OCI-M1 (cell line): Measurements from ENCODE around the gene ZIC5.

Source experiments
- DNase-seq: peaks from one replicate; lab custom pipeline; 2025; lab: John Stamatoyannopoulos, UW

Gene ZIC5

GRCh38 chr13:99987154-99988019, 15.8 kb upstream of the ZIC5 start:
- DNase-seq: peak; percentile 15

GRCh38 chr13:99986741-99987140, 15.2 kb upstream of the ZIC5 start:
- DNase-seq: no peak

DNA sequence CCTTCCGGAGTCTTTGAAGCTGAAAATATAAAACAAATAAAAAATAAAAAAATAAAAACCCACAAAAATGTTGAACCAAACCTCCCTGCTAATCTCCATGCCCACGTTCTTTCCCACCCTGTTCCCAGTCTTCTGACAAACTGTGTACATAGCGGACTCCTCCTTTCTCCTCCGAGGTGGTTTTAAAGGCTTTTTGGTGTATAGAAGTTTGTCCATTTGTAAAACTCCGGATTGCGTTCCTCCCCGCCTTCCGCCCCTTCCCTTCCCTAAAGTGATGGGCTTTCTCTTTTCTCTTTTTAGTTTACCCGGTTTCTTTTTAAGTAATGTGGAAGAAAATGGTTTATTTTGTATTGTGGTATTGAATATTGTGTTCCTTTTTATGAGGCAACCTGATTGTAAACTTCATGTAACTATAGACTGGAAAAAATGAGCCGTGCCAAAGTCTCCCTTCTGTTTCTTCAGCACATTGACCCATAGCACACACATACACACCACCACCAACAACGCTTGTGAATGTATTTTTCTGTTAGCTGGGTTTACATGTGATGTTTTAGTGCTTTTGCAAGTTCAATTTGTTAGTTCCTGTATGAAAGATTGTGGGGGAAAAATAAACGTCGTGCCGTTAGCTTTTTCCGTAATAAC, 14.4 kb upstream of the ZIC5 start:
- DNase-seq: peak; percentile 15

DNA sequence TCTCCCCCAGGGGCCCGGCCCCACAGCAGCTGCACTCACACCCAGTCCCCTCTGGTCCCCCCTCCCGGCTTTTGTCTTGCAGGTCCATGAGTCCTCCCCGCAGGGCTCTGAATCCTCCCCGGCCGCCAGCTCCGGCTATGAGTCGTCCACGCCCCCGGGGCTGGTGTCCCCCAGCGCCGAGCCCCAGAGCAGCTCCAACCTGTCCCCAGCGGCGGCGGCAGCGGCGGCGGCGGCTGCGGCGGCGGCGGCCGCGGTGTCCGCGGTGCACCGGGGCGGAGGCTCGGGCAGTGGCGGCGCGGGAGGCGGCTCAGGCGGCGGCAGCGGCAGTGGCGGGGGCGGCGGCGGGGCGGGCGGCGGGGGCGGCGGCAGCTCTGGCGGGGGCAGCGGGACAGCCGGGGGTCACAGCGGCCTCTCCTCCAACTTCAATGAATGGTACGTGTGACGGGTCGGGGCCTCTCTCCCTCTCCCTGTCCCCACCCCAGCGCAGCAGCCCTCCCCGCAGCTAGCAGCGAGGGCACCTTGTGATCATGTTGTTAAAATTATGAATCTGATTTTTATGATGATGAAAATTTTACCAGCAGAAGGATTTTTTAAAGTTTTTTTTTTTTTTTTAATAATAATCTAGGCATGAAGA, 13.8 kb upstream of the ZIC5 start:
- no peak for DNase-seq

DNA sequence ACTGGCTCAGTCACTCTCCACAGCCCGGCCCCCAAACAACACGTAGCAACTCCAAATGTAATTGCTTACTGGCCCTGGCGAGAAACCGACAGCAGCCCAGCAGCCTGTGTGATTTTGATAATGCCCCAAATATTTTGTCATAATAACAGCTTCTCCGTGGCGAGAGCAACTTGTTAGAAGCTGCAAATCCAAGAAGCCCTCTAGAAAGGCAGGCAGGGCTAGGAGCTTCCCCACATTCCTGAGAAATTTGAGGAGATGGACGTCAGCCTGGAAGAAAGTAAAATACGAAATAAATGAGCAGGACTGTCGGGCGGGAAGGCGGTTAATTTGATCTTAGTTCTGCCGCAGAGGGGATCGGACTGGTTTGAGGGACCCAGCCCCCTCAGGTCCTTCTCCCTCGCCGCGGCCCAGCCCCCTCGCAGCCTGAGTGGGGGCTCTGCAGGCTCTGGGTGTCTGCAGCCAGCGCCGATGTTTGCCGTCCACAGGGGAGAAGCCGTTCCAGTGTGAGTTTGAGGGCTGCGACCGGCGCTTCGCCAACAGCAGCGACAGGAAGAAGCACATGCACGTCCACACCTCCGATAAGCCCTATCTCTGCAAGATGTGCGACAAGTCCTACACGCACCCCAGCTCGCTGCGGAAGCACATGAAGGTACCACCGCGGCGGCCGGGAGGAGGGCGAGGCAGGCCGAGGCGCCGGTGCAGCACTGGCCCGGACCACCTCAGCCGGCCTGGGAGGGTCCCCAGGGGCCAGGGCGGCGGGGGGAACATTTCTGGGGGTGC, 13.1 kb upstream of the ZIC5 start:
- no peak for DNase-seq

DNA sequence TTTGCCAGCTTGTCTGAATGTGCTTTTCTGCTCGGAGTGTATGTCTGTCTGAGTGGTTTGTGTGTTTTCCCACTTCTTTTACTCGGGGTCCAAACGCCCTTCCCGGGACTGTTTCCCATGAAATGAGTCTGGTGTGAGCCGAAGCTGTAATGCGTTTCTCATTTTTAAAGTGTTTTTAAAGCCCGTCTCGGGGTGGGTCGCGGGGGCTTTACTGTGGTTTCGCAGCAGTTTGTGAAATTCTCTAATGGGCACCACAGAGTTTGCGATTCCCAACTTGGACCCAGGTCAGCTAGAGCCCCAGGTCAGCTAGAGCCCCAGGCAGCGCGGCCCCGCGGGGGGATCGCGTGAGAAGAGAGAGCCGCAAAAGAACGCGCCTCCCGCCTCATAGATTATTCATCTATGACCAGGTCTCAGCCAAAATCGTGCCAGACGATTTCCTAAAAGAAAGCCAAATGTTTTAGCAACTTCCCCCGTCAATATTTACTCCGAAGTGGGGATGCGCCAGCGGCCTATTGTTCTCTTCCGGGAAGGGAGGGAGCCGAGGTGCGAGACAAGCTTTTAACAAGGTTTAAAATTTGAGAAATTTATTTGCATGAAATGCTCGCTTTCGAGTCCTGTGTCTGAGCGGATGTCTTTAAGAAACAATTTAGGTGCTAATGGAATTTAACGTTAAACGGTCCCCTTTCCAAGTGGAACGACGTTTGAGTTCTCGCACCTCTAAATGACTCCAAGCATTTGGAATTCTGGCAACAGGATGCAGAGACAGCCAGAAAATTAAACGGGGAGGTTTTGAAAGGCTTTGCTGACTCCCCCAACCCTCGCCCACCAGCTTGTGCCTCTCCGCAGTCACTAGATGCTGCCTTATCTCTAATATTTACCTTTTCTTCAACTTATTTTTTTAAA, 12.2 kb upstream of the ZIC5 start:
- peak; percentile 20 for DNase-seq

DNA sequence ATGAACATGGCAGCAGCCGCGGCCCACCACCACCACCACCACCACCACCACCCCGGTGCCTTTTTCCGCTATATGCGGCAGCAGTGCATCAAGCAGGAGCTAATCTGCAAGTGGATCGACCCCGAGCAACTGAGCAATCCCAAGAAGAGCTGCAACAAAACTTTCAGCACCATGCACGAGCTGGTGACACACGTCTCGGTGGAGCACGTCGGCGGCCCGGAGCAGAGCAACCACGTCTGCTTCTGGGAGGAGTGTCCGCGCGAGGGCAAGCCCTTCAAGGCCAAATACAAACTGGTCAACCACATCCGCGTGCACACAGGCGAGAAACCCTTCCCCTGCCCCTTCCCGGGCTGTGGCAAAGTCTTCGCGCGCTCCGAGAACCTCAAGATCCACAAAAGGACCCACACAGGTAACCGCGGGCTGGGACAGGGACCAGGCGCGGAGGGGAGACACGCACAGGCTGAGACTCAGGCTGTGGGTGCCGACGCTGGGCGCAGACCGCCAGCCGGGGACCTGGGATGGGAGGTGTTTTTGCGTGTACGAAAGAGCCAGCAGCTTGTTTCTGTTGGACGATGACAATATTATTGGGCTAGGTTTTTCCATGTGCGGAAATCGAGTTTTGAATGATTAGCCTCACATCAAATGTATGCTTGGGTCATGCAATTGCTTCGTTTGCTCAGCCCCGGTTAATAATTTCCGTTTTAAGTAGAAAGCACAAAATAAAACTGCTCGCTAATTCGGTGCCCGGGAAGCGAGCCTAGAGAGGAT, 11.3 kb upstream of the ZIC5 start:
- DNase-seq: no peak

DNA sequence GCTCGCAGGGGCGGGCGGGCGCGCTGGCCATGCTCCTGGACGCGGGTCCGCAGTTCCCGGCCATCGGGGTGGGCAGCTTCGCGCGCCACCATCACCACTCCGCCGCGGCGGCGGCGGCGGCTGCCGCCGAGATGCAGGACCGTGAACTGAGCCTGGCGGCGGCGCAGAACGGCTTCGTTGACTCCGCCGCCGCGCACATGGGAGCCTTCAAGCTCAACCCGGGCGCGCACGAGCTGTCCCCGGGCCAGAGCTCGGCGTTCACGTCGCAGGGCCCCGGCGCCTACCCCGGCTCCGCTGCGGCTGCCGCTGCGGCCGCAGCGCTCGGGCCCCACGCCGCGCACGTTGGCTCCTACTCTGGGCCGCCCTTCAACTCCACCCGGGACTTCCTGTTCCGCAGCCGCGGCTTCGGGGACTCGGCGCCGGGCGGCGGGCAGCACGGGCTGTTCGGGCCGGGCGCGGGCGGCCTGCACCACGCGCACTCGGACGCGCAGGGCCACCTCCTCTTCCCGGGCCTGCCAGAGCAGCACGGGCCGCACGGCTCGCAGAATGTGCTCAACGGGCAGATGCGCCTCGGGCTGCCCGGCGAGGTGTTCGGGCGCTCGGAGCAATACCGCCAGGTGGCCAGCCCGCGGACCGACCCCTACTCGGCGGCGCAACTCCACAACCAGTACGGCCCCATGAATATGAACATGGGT, 10.6 kb upstream of the ZIC5 start:
- DNase-seq: no peak

DNA sequence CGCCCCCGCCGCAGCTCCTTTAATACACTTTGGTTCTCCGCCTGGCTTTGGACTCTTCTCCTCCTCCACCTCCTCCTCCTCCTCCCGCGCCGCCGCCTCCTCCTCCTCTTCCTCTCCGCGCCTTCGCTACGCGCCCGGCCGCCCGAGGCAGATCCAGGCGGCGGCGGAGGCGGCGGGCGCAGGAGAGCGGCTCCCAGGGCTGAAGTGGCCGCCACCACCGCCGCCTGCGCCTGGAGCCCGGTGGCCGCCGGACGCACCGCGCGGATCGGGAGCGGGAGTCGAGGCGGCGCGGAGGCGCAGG, 10.1 kb upstream of the ZIC5 start, which contains the start of gene ZIC2:
ZIC2 (plus strand) TSS at position 50 of the 301 bp plus-strand sequence. CDS start 281 bp downstream, outside the sequence.
- DNase-seq: no peak

DNA sequence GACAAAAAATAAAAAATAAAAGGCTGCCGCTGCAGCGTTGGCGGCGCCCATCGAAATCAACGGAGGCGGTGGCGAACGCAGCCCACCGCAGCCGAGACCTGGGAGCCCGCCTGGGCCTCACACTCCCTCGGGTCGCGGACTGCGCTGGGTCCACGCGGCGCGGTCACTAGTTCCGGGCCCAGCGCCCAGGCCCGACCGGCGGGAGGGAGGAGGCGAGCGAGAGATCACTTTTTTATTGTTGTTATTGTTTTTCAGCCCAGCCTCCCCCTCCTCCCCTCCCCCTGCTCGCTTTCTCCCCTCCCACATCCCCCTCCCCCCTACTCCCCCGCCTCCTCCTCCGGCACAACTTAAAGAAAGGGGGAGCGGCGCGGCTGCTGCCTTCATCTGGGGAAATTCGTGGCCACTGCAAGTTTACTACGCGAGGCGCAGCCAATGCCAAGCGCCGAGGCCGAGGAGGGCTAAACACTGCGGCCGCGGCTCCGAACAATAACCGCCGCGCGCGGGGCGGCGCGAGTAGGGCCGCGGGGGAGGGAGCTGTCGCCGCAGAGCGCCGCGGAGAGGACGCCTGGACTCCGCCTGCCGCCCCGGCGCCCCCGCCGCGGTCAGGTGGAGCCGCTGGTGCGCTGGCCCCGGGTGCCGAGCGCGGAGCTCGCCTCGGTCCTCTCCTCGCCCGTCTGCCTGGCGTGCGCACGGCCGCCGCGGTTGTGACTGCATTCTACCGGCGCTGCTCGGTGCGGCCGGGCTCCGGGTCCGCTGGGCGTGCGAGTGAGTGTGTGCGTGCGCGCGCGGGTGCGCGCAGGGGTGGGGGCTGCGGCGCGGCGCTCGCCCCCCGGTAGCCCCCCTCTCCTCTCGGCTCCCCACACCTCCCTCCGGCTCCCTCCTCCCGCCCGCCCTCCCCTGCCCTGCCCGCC, 9.5 kb upstream of the ZIC5 start:
- peak; percentile 84 for DNase-seq

- DNase-seq: peak; percentile 84
Observed at GRCh38 chr13:99980201-99980823, 8.7 kb upstream of the ZIC5 start.

GRCh38 chr13:99979453-99980200, 8.1 kb upstream of the ZIC5 start:
- DNase-seq: no peak

GRCh38 chr13:99978799-99979452, 7.4 kb upstream of the ZIC5 start:
- DNase-seq: no peak

DNA sequence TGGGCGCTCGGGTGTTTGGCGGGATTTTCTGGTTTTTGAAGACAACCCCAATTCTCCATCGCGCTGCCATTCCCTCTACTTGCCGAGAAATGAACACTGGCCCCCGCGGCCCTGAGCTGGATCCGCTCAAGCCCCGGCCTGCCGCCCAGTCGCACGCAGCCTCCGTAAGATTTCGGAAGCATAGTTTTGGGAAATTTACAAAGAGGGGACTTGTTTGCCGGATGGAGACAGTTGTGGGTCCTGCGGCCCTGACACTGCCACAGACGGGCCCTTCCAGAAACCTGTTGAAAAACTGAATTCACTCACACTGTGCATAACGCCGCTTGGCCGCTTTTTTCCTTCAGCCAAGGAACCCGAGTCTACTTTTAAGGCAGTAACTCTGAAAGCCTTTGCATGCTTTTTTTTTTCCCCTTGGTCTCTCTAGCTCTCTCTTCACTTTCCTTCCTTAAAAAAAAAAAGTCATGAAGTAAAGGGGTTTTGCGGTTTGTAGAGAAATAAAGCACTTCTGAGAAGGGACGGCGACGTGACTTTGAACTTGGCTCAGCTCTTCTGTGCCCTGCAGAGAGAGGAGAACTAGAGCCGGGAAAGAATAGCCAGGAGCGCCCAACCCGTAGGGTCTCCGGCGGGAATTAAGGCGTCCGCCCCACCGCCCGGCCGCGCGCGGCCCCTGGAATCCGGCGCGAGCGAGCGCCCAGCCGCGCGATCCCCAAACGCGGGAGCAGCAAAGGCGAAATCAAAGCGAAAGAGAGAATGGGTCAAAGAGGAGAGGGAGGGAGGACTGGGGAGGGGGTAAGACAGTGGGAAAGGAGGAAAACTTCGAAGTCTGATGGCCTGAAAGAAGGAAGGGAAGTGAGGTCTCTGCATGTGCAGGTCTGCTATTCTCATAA, 6.6 kb upstream of the ZIC5 start:
- DNase-seq: no peak

- DNase-seq: no peak
Observed at GRCh38 chr13:99977334-99977911, 5.9 kb upstream of the ZIC5 start.

DNA sequence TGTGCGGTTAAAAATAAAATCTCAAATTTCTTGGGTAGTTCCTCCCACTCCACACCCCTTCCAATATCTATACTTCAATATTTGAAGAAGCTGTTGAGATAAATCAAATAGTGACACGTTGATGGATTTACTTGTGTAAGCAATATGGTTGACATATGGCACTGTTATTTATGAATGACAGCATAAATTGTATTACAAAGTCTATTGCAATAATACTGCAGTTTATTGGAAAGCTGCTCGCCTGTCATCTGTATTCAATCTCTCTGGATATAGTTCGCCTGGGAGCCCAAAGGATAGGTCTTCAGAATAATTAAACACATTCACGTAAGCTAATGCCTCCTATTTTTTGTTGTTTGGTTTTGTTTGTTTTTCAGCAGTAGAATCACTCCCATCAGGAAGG, 5.0 kb upstream of the ZIC5 start:
- no peak for DNase-seq
